ENCODE results near the gene KCNQ1.

DNA sequence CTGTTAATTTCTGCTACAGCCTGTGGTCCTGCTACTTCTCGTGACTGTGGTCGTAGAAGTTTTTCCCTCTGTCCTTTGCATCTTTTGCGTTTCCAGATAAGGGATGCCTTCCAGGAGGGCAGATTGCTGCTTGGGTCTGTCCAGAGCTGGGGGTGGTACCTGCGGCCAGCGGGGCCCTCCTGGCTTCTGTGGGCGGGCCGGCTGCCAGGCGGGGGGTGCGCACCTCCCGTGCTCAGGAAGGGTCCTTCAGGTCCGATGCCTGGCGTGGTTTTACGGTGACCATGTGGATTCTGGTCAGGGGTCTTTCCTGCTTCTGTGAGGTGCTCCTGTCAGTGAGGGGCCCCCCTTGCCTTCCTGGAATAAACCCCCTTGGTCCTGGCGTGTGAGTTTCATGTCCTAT is 84.8 kb downstream of the KCNQ1 start:
- TF ChIP-seq TAF1 (IDR thresholded peaks at IDR 0.05; ENCODE audit: borderline replicate concordance, low read depth, low read length) (no peak), POLR2A (IDR thresholded peaks at IDR 0.05; ENCODE audit: low read depth, low read length) (no peak)

Data from GM12892 (cell line).